CD4-positive, alpha-beta T cell (primary cell): Measurements from ENCODE around the gene APEH. TPM values are rescaled to one million over a fixed set of nuclear protein-coding genes. Genes with fewer than 3 reads are reported as not detected.
A peak's percentile ranks its signal among the peaks of the same experiment; 100 is the strongest.
"Not testable (repeated sequence)": the region's sequence is repeated elsewhere in the genome, so short reads cannot be mapped to it uniquely, and the experiment has no call there.

Experiments used
- ATAC-seq: fragments of 200-7000 bp; cut with Tn5 transposase; one replicate; pipeline ENCODE4 v1.10.0; 2022; ENCODE audit warnings: mild to moderate bottlenecking; ENCODE audit not compliant: poor library complexity
- CTCF ChIA-PET: fragments of 350-600 bp; sonication (Branson Sonifier 250); formaldehyde crosslinking; loops from one replicate; lab custom pipeline; 2021; ENCODE audit warnings: antibody characterized with exemption, inconsistent platforms; lab: Charles Lee
- POLR2A ChIA-PET: fragments of 350-600 bp; sonication (Branson Sonifier 250); formaldehyde crosslinking; loops from one replicate; lab custom pipeline; 2021; ENCODE audit warnings: antibody characterized with exemption, inconsistent platforms; lab: Charles Lee
- DNase-seq, 14 experiments: peaks; one replicate each; pipeline ENCODE4 v3.0.0-alpha.2; 2013 to 2020; ENCODE audit warnings: mixed read lengths in 2 of 14
- H3K27ac ChIP-seq, 2 donors: one replicate each; pipeline versions ENCODE4 v1.5.1 to v1.7.0; 2013; ENCODE audit warnings: low read length in 2 of 2, low read depth in 1 of 2, mild to moderate bottlenecking in 1 of 2
- H3K27me3 ChIP-seq, 2 experiments: 1 replicate in 1 of 2; 2 replicates in 1 of 2; pipeline versions ENCODE4 v1.6.1 to v1.7.0; 2013; ENCODE audit warnings: low read length in 2 of 2, control low read depth in 1 of 2, mild to moderate bottlenecking in 1 of 2, moderate library complexity in 1 of 2; ENCODE audit not compliant: insufficient read depth in 2 of 2, control insufficient read depth in 1 of 2
- H3K36me3 ChIP-seq: one replicate; pipeline ENCODE4 v1.6.1; 2013; ENCODE audit warnings: low read length, control low read depth; ENCODE audit not compliant: insufficient read depth
- H3K4me1 ChIP-seq: one replicate; pipeline ENCODE4 v1.6.1; 2013; ENCODE audit warnings: low read length, control low read depth; ENCODE audit not compliant: insufficient read depth
- H3K4me3 ChIP-seq: one replicate; pipeline ENCODE4 v1.5.1; 2013; ENCODE audit warnings: mild to moderate bottlenecking, low read length, moderate library complexity
- H3K9me3 ChIP-seq, 2 experiments: 1 replicate in 1 of 2; 2 replicates in 1 of 2; pipeline versions ENCODE4 v1.6.1 to v1.7.0; 2013; ENCODE audit warnings: low read length in 2 of 2, mild to moderate bottlenecking in 2 of 2, control low read depth in 1 of 2, moderate library complexity in 1 of 2; ENCODE audit not compliant: control insufficient read depth in 1 of 2, insufficient read depth in 1 of 2
- H3K27ac Mint-ChIP-seq: one replicate; pipeline ENCODE4 v1.8.0; 2020; ENCODE audit warnings: mixed read lengths
- H3K27me3 Mint-ChIP-seq: one replicate; pipeline ENCODE4 v1.8.0; 2021; ENCODE audit warnings: mixed read lengths
- H3K36me3 Mint-ChIP-seq: one replicate; pipeline ENCODE4 v1.8.0; 2021; ENCODE audit warnings: low read depth, mixed read lengths
- H3K4me1 Mint-ChIP-seq: one replicate; pipeline ENCODE4 v1.8.0; 2021; ENCODE audit warnings: low read depth, mixed read lengths
- H3K4me3 Mint-ChIP-seq: one replicate; pipeline ENCODE4 v1.8.0; 2020; ENCODE audit warnings: mild to moderate bottlenecking, mixed read lengths
- H3K9me3 Mint-ChIP-seq: one replicate; pipeline ENCODE4 v1.8.0; 2020; ENCODE audit warnings: mixed read lengths
- intact Hi-C, 2 experiments: fragments of 100-400 bp; cut with DNase I in 1 of 2; cut with micrococcal nuclease in 1 of 2; formaldehyde crosslinking; loops; one replicate each; pipeline versions ENCODE4 v1.15.1 to v1.9.0; 2023 to 2025; cut with DNase I, micrococcal nuclease
- total RNA-seq, 174 experiments: library from RNA in 2 of 174; stranded (reverse) in 2 of 174; gene quantifications; one replicate each; pipeline ENCODE4 v1.2.3 and lab custom pipeline; 2021 to 2026

APEH gene
- total RNA-seq, 2 experiments from 2014 or later = 44.3 to 45.5 TPM

DNA sequence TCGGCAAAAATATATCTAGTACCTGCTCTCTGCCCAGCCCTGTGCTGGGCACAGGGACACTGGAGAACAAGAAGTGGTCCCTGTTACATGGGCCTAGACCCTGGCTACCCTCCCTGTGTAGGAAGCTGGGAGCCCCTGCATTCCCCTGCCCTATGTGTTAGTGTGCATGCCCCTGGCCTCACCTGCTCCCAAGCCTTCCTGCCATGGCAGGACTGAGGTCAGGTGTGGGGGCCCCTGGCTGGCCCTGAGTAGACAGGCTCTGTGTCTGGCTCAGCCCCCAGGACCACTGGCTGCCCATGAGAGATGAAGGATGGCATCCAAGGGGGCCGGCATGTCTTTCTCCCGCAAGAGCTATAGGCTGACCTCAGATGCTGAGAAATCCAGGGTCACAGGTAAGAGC, 16.7 kb downstream of the APEH start:
- POLR2A ChIA-PET, CTCF ChIA-PET, H3K4me3 ChIP-seq, H3K9me3 Mint-ChIP-seq, H3K9me3 ChIP-seq, H3K36me3 ChIP-seq, H3K27ac ChIP-seq, ATAC-seq, DNase-seq, intact Hi-C loops, H3K27me3 Mint-ChIP-seq, H3K27me3 ChIP-seq: not testable (repeated sequence)
- Mint-ChIP-seq H3K4me3 (peak overlapping the region; percentile 97), H3K36me3 (peaks cover 12% of the 10 kb centered on the region), H3K27ac (peak overlapping the region; percentile 5), H3K4me1 (peaks cover 43% of the 10 kb centered on the region)
- peaks cover 48% of the 10 kb centered on the region for H3K4me1 ChIP-seq

DNA sequence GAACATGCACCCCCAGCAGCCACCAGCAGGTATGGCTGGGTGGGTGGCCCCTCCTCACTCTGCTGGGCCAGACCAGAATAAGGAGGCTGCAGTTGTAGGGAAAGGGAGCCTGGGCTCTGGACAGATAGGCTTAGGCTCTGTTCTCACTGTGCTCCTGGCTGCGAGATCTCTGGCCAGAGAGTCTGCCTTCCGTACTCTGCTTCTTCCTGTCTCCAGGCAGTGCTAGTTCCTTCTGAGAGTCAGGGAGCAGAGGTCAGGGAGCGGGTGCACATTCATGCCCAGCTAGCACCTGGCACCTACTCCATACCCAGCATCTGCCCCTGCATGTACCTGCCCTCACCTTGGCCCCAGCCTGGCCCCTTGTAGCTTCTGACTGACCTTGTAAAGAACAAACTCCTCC, 17.3 kb downstream of the APEH start:
- H3K27ac ChIP-seq, ATAC-seq, H3K27me3 ChIP-seq, H3K9me3 ChIP-seq, H3K27ac Mint-ChIP-seq, H3K36me3 ChIP-seq, POLR2A ChIA-PET, DNase-seq, intact Hi-C loops, H3K27me3 Mint-ChIP-seq, H3K9me3 Mint-ChIP-seq, CTCF ChIA-PET, H3K4me3 ChIP-seq: not testable (repeated sequence)
- H3K4me1 ChIP-seq = peaks cover 42% of the 10 kb centered on the region
- Mint-ChIP-seq H3K4me1 (peaks cover 43% of the 10 kb centered on the region), H3K4me3 (peak overlapping the region; percentile 97), H3K36me3 (peaks cover 12% of the 10 kb centered on the region)

DNA sequence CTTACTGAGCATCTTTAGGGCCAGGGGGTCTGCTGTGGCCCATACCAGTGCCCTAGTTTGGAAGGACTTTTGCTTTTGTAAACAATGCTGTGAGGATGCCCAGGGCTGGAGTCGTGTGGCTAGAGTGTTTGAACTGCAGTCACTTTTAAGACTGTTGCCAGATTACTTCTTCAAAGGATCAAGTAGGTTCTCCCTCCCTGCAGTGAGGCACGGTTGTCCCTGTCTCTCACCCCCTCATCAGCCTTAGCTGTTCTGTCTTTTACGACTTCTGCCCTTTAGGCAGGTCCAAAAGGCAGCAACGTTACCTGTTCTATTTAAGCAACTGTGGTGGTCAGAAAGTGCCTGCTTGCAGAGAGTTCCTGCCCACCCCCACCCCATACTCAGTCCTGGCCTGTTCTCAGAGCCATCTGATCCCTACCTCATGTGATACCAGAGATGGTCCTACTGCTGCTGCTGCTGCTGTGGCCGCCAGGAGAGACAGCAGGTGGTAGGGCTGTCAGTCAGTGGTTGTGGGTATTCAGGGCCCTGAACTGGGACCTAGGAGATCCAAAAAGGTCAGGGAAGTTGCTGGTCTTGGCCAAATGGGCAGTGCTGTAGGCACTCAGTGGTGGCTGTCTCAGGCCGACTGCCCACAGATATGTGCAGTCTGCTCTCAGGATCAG, 20.4 kb downstream of the APEH start:
- H3K9me3 Mint-ChIP-seq, CTCF ChIA-PET, H3K4me3 Mint-ChIP-seq, H3K27me3 ChIP-seq, H3K4me3 ChIP-seq, H3K9me3 ChIP-seq, H3K27ac Mint-ChIP-seq, ATAC-seq, H3K27ac ChIP-seq, DNase-seq, H3K27me3 Mint-ChIP-seq, intact Hi-C loops: not testable (repeated sequence)
- Mint-ChIP-seq H3K4me1 (peaks cover 31% of the 10 kb centered on the region), H3K36me3 (peaks cover 16% of the 10 kb centered on the region)
- Histone ChIP-seq H3K4me1 (peaks cover 21% of the 10 kb centered on the region), H3K36me3 (peaks cover 16% of the 10 kb centered on the region)
- POLR2A ChIA-PET = interaction anchor here (0.6 to 0.7 kb wide), 2 partner anchors 210 to 999 kb away, joined by 3 read pairs; no protein-coding TSS in a partner anchor

DNA sequence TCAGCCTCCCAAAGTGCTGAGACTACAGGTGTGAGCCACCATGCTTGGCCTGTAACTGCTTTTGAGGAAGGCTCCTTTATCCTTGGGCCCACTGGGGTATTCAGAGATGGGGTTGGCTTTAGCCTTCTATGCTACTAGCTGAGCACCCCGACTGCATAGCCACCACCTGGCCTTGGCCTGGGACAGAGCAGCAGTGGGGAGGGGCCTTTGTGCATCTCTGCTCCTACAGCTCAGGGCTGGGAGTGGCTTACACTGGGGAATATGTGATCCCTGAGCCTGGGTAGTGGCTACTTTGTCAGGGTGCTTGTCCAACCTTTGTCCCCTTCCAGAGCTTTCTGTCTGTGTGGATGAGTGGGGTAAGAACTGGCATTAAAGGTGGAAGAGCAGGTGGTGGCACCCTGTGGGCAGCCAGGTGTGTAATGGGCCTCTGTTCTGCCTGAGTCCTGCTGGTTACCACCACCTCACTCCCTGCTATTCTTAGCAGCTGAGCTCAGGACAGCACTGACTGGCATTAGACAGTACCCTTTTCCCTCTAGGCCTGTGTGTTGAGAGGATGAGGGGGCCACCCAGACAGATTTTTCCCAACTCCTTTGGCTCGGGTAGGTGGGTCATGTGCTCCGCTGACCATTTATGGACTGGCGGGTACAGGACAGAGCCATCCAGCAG, 21.3 kb downstream of the APEH start:
- H3K4me3 ChIP-seq, H3K27me3 Mint-ChIP-seq, ATAC-seq, H3K9me3 ChIP-seq, CTCF ChIA-PET, DNase-seq, H3K4me3 Mint-ChIP-seq, H3K27ac Mint-ChIP-seq, H3K9me3 Mint-ChIP-seq, H3K27ac ChIP-seq, intact Hi-C loops, H3K27me3 ChIP-seq: not testable (repeated sequence)
- peaks cover 21% of the 10 kb centered on the region for H3K4me1 Mint-ChIP-seq
- H3K36me3 ChIP-seq = peaks cover 23% of the 10 kb centered on the region
- peaks cover 11% of the 10 kb centered on the region for H3K36me3 Mint-ChIP-seq
- POLR2A ChIA-PET = interaction anchor here (0.6 to 0.7 kb wide), 2 partner anchors 211 to 1000 kb away, joined by 3 read pairs; no protein-coding TSS in a partner anchor
- H3K4me1 ChIP-seq = peaks cover 12% of the 10 kb centered on the region
